ENCODE data around the gene TGFB3.

GRCh38 chr14:75977582-75977943, 4.2 kb downstream of the TGFB3 start:
- TF ChIP-seq GATA2 (IDR thresholded peaks at IDR 0.05; ENCODE audit: low read depth, low read length) (no peak), GATA3 (IDR thresholded peaks at IDR 0.05; ENCODE audit: low read depth, low read length) (no peak)
